GM19328 (cell line): ENCODE data around the gene STARD8.
"Not testable (repeated sequence)": the region's sequence is repeated elsewhere in the genome, so short reads cannot be mapped to it uniquely, and the experiment has no call there.

Experiments
- ATAC-seq: cut with Tn5 transposase; IDR thresholded peaks from one replicate; pipeline ENCODE4 v1.9.1; 2021; ENCODE audit warnings: mild to moderate bottlenecking, moderate library complexity; ENCODE audit not compliant: unreplicated experiment

STARD8 gene

GRCh38 chrX:68659385-68659784, 11.9 kb downstream of the STARD8 start:
- no peak for ATAC-seq

GRCh38 chrX:68659786-68660185, 12.3 kb downstream of the STARD8 start:
- no peak for ATAC-seq

- no peak for ATAC-seq
Measured at GRCh38 chrX:68660746-68661145, 13.3 kb downstream of the STARD8 start.

- no peak for ATAC-seq
Measured at GRCh38 chrX:68665502-68665901, 18.0 kb downstream of the STARD8 start.

GRCh38 chrX:68666580-68666979, 19.1 kb downstream of the STARD8 start:
- ATAC-seq, result no peak

GRCh38 chrX:68669094-68669860, 21.8 kb downstream of the STARD8 start:
- no peak for ATAC-seq

- ATAC-seq, result no peak
Measured at GRCh38 chrX:68669871-68670270, 22.4 kb downstream of the STARD8 start.

- ATAC-seq, result no peak
Measured at GRCh38 chrX:68671221-68671620, 23.8 kb downstream of the STARD8 start.

GRCh38 chrX:68672581-68673318, 25.3 kb downstream of the STARD8 start:
- no peak for ATAC-seq

- no peak for ATAC-seq
Measured at GRCh38 chrX:68675571-68675970, 28.1 kb downstream of the STARD8 start.

- ATAC-seq, result no peak
Measured at GRCh38 chrX:68676335-68676734, 28.9 kb downstream of the STARD8 start.

GRCh38 chrX:68677998-68678397, 30.5 kb downstream of the STARD8 start:
- ATAC-seq, result no peak

- ATAC-seq, result no peak
Measured at GRCh38 chrX:68681443-68681941, 34.0 kb downstream of the STARD8 start.

GRCh38 chrX:68682790-68683189, 35.3 kb downstream of the STARD8 start:
- ATAC-seq, result no peak

GRCh38 chrX:68683580-68683979, 36.1 kb downstream of the STARD8 start:
- ATAC-seq, result no peak

GRCh38 chrX:68684291-68684918, 36.9 kb downstream of the STARD8 start:
- ATAC-seq, result no peak

GRCh38 chrX:68684919-68685304, 37.4 kb downstream of the STARD8 start:
- no peak for ATAC-seq

- ATAC-seq, result no peak
Measured at GRCh38 chrX:68685685-68686084, 38.2 kb downstream of the STARD8 start.

- ATAC-seq, result no peak
Measured at GRCh38 chrX:68686097-68686977, 38.9 kb downstream of the STARD8 start.

GRCh38 chrX:68688931-68689330, 41.5 kb downstream of the STARD8 start:
- not testable (repeated sequence) for ATAC-seq
